GM21423 (cell line): ENCODE data around the gene ARL5C.

Experiments
- ATAC-seq: cut with Tn5 transposase; IDR thresholded peaks from one replicate; pipeline ENCODE4 v1.9.1; 2021; ENCODE audit warnings: mild to moderate bottlenecking, moderate library complexity; ENCODE audit not compliant: unreplicated experiment

The ARL5C gene

DNA sequence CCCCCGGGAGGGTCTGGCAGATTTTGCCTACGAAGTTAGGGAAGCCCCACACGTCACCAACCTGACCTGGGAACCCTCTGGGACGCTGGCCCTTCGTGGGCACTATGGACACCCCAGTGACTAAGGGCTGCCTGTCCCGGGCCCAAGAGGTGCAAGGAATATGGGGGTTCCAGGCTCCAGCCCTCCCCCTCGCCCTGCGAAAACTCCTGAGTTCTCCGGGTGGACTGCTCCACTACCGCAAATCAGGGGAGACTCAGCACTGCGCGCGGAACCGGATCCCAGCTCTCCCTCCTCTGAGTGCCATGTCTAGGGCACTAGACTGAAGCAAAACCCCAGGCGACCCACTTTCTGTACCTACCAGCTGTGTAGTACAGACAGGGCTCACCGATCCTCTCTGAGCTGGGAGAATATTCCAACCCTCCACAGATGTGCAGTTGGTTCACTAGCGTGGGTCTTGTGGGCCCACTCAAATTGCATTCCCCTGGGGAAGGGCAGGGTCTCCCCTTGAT is at the start of gene ARL5C:
Gene ARL5C (minus strand): TSS at position 321 of the 509 bp plus-strand sequence. CDS start 401 bp downstream, outside the sequence.
- ATAC-seq: no peak

- no peak for ATAC-seq
Measured at GRCh38 chr17:39213852-39214251, 47.9 kb upstream of the ARL5C start.

DNA sequence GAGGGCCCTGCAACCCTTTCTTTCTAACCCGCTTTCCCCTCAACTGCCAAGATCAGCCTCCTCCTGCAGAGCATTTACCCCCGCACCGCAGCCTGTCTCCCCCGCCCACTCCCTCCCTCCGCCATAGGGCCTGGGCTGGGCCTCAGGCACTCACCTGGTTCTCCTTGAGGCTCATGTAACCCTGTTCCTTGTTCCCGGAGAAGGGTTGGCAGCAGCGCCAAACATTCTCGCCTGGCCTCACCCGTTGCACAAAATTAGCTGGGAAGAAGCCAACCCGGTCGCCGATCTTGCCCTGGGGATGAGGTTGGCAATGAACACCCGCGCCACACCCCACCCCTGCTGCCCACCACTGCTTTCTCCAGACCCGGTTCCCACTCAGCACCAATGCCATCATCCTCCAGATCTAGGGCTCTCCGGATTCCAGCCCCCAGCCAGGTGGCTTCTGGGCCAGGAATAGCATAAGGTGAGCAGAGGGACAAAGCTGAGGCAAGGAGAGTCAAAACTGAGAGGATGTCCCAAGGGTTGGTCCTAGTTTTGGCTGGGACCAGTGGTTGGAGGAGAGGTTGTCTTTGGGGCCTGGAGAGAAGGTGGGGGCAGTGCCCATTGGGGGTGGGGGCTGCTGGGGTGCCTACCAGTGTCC is 47.0 kb upstream of the ARL5C start:
- no peak for ATAC-seq

- ATAC-seq: no peak
Measured at GRCh38 chr17:39212195-39212810, 46.3 kb upstream of the ARL5C start.

GRCh38 chr17:39210093-39210434 is 44.1 kb upstream of the ARL5C start:
- ATAC-seq: no peak

DNA sequence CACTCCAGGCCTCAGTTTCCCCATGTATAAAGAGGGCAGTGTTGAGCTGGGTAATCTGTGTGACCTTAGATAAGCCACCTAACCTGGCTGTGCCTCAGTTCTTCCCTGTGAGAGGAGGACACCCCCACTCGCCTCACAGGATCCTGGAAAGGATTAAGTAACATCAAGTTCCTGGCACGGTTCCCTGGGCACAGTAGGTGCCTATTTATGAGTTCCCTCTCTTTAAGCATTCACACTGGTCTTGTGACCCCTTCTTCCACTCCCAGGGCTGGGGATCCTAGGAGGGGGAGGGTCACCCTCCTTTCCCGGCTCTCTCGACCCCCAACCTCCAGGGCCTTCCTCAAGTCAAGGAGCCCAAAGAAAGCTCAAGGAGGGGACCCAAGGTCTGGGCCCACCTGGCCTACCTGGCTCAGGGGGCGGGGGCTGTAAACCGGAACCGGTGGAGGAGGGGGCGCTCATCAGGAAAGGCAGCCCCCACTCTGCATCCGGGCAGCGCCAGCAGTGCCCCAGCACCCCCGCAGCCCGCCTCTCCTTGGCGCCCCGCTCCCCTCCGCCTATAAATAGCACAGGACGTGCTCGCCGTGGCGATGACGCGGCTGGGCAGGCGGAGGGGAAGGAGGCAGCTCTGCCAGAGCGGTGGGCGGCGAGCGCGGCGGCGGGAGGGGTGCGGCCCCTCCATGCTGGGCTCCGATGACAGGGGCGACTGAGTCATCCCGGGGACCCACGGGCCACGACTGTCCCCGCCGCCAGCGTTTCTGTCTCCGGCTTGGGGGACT is 43.5 kb upstream of the ARL5C start:
- no peak for ATAC-seq

DNA sequence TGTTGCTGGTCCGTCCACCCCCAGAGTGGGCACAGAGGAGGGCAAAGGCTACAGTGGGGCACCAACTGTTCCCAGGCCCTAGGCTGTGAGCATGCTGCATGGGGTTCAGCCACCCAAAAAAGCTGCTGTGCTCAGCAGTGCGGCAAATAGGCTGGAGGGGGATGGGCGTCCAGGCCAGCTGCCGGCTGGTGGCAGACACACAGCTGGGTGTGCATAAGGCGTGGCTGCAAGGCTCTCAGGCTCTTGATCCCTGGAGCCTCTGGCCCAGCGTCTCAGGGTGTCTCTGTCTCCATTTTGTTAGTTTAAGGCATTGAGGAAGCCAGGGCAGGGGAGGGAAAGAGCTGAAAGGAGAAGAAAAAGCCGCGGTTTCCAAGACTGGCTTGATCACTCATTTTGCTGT is 42.9 kb upstream of the ARL5C start:
- ATAC-seq: no peak

GRCh38 chr17:39208136-39208535 is 42.2 kb upstream of the ARL5C start:
- no peak for ATAC-seq

- no peak for ATAC-seq
Measured at GRCh38 chr17:39205112-39205526, 39.2 kb upstream of the ARL5C start.

GRCh38 chr17:39204245-39204644 is 38.3 kb upstream of the ARL5C start:
- no peak for ATAC-seq

DNA sequence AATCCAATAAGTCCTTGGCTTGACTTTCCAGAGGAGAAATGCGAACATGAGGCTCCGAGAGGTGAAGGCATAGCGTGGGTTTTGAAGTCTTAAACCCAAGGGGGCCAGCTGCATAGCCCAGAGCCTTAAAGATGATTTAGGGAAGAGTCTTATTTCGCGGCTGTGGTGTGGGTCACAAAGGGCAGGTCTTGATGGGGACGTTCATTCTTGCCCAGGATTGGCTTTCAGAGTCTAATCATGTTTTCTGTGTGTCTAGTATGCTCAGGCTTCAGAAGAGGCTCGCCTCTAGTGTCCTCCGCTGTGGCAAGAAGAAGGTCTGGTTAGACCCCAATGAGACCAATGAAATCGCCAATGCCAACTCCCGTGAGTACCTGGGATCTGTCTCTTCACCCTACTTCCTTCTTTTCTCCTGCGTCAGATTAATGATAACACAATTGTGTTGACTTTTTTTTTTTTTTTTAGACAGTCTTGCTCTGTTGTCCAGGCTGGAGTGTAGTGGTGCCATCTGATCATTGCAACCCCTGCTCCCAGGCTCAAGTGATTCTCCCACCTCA is 35.1 kb upstream of the ARL5C start:
- ATAC-seq: no peak

- ATAC-seq: peak; percentile 54
Measured at GRCh38 chr17:39200070-39200879, 34.3 kb upstream of the ARL5C start, which contains the start of gene RPL19. RPL19 (plus strand) TSS chr17:39200283; CDS start chr17:39200345, 62 bp downstream.

GRCh38 chr17:39199820-39200069 is 33.8 kb upstream of the ARL5C start:
- ATAC-seq: peak; percentile 71

DNA sequence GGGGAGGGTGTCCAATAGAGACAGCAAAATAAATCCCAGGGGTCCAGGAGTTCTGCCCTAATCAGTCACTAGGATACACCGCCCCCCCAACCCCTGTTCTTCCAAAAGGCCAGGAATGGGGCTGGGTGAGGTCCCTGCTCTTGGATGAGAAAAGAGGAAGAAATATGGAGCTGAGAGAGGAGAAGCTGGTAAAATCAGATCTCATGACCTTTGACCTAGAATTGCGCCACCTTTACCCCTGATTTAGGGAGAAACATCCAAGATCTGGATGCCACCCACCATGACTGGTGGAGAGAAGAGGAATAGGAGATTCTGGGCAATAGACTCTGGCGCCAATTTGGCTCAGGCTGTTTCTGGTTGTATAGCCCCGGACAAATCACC is 32.2 kb upstream of the ARL5C start:
- ATAC-seq: no peak

DNA sequence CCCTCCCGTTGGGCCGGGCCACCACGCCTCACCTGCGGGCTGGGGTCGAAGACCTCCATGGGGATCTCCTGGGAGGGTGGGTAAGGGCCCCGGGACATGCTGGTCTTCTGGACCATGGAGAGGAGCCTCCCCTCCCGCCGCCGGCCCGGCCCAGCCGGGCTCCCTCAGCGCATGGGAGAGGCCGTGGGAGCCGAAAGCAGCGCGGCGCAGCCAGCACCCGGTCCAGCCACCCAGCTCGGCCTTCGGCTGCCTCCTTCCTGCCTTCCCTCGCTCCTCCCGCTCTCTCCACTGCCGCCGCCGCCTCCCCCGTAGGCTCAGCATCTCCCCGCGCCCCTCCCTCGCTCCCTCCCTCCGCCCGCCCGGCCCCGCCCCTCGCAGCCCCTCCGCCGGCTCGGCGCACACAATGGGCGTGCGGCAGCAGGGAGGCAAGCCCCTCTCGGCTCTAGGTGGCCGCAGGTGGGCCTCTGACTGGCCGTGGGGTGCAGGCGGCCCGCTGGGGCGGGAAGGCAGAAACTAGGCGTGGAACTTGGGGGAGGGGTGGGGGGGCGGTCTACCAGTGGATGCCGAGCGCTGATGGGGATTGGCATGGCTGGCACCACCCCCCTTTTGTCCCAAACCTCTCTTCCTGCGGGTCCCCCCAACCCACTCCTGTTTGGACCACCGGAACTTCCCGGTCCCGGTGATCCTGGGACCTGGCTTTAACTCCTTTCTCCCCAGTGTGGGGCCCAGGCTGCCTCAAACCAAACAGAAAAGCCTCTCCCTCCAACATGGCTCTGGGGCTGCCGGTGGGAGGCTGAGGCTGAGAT is 31.6 kb upstream of the ARL5C start, which contains the start of gene CACNB1:
Gene CACNB1 (minus strand): TSS at position 290 of the 806 bp plus-strand sequence. CDS start 174 bp downstream, at position 116.
- ATAC-seq: peak; percentile 36

DNA sequence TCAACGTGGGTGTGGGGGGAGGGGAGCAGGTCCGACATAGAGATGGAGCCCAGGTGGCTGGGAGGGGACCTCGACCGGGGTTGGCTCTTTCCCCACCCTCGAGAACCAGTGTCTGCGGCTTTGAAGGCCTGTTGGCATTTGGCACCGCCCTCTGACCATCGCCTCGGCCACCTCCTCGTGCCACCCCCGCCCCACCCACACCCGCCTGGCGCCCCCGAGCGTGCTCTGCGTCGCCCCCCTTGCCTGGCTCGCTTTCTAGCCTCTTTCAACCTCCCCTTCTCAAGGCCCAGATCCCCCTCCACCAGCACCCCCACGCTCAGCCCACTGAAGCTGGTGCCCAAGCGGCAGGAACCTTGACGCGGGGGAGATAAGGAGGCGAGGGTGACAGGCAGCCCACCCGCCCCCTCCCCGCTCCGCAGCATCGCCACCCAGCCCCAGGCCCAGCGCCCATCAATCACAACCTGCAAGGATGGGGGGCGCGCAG is 30.9 kb upstream of the ARL5C start:
- no peak for ATAC-seq

DNA sequence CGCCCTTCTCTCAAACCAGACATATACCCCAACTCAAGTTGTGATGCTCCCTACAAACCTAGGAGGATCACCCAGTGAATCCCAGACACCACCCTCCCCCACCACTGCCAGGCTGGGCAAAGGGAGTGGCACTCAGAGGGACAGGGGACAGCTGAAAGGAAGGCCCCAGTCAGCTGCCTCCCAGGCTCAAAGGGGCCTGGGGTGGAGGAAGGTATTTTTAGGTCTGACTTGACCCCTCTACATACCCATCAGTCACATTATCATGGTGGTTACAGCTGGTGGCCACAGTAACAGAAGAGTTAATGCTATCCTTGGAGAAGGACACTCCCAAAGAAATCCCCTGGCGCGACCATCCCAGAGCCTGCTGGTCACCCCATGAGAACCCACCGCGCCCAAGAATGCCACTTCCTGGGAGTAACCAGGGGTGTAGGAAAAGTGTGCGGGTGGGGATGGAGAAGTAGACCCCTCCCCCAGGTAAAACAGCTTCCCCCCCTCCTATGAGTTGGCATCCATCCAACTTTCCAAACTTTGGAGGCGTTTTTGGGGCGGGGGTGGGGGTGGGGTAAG is 30.4 kb upstream of the ARL5C start:
- no peak for ATAC-seq

- ATAC-seq: no peak
Measured at GRCh38 chr17:39195568-39196160, 29.7 kb upstream of the ARL5C start.

GRCh38 chr17:39194985-39195524 is 29.1 kb upstream of the ARL5C start:
- ATAC-seq: no peak
